GM10847 (cell line): ENCODE measurements around the gene KAT14.

Experiments
- POLR2A ChIP-seq: IDR thresholded peaks from 2 replicates; pipeline ENCODE4 v1.6.1; 2011; ENCODE audit not compliant: insufficient read length; ENCODE audit errors: extremely low read depth

The KAT14 gene, protein sequence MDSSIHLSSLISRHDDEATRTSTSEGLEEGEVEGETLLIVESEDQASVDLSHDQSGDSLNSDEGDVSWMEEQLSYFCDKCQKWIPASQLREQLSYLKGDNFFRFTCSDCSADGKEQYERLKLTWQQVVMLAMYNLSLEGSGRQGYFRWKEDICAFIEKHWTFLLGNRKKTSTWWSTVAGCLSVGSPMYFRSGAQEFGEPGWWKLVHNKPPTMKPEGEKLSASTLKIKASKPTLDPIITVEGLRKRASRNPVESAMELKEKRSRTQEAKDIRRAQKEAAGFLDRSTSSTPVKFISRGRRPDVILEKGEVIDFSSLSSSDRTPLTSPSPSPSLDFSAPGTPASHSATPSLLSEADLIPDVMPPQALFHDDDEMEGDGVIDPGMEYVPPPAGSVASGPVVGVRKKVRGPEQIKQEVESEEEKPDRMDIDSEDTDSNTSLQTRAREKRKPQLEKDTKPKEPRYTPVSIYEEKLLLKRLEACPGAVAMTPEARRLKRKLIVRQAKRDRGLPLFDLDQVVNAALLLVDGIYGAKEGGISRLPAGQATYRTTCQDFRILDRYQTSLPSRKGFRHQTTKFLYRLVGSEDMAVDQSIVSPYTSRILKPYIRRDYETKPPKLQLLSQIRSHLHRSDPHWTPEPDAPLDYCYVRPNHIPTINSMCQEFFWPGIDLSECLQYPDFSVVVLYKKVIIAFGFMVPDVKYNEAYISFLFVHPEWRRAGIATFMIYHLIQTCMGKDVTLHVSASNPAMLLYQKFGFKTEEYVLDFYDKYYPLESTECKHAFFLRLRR

DNA sequence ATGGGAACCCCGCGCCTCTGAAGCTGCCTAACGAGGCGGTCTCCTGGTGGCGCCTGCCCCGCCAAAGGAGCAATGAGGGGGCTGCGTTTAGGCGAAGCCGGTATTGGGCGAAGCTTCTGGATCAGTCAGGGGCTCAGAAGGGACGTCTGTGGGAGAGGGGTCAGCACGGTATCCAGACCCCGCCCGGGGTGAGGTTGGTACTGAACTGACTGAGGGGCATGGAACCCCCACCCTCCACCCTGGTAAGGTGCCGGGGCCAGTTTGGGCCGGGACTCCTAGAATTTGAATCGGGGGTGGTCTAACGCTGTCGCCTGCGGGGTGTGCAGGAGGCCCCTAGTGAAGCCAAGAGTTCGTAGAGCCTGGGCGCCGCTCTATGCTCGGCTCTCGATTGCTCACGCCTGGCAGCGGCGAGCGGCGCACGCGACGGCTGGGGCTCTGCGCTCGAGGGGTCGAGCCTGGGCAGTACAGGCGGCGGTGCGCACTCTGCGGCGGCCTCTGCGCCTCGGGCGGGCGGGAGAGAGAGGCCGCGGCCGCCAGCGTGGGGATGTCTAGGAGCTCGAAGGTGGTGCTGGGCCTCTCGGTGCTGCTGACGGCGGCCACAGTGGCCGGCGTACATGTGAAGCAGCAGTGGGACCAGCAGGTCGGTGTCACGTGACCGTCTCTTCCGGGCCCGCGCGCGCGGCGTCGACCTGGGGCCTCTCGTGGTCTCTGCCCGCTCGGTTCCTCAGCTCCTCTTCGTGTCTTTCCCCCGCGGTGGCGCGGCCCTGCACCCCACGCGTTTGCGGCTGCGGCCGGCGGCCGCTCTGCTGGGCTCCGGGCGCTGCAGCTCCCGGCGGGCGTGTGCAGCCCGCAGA is at the start of gene KAT14, which contains the start of gene PET117:
KAT14 (plus strand) TSS at position 452 of the 854 bp plus-strand sequence. CDS start 4,798 bp downstream, outside the sequence.
PET117 (plus strand) TSS at position 452 of the 854 bp plus-strand sequence; CDS start at position 545, 93 bp downstream.
- peak; percentile 79 for TF ChIP-seq POLR2A

DNA sequence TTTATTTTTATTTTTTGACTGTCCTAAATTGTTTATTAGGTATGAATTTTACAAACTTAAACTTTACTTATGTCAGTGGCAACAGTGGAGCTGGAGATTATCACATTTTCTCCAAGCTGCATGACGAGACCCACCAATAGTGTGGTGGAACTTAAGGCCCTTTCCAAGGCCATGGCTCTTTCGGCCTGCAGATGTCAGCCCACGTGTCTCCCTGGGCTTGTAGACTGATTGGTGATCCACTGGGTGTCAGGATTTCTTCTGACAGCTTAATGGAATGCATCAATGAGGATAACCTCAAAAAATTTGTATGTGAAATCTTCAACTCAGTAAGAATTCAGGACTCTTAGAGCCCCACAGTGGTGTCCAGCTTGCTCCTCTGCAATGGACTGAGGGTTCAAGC is 47.6 kb upstream of the KAT14 start:
- no peak for TF ChIP-seq POLR2A

DNA sequence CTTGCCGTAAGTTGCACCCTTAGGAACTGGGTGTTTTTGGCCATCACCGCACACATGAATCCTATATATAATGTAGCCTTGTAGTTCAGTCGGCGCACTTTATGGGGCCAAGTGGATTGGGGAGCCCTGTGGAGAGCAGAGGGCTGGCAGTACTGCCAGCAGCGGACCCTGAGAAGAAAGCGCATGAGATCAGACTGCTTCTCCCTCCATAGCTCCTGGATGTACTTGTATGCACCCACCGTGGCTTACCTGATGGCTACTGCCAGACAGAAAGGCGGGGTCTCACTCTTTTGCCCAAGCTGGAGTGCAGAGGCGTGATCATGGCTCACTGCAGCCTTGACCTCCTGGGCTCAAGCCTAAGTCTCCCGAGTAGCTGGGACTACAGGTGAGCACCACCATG is 47.2 kb upstream of the KAT14 start:
- no peak for TF ChIP-seq POLR2A

DNA sequence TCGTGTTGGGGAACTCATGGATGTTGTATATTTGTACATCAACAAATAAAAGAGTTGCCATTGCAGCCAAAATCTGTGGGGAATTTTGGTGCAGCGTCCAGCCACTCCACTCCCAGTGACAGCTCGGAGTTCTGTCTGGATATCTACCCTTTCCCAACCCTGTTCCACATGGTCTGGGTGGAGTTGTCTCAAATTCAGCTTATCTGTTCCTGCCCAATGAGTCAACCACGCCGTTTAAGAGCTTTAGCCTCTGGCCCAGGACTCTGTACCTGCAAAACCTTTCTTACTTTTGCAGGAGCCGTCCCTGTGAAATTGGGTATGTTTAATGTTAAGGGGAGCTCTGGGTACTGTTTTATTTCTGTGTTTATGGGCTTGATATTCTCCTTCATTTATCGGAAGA is 46.0 kb upstream of the KAT14 start:
- no peak for TF ChIP-seq POLR2A

DNA sequence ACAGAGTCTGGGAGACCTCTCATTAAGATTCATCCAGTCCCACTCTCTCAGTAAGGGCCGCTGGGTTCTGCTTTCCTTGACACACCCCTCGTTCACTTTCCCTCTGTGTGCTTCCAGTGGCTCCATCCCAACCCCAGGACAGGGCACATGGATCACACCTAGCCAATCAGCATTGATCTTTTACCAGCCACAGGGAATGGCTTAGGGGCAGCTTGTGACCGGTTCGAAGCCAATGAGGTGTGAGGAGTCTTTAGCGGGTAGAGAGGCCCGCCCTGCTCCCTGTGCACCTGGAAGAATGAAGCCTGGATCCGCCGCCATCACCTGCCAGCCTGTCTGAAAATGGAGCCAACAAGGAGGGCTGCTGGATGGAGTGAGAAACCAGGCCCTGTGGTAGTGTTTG is 44.8 kb upstream of the KAT14 start:
- TF ChIP-seq POLR2A: no peak

DNA sequence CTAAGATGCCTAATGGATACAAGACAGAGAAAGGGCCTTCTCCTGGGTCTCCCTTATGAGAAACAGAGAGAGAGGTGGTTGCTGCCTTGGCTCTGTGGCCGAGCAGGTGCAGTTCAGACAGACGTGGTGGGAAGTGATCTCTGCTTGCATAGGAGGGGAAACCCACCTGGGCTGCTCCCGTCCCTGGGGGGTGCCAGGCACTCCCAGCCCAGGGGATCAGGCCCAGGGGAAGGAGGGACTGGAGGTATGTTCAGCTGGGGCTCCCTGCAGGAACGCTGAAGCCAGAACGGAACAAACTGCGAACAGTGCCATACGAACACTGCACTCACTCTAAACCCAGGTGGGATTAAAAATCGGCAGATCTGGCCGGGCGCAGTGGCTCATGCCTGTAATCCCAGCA is 44.3 kb upstream of the KAT14 start:
- no peak for TF ChIP-seq POLR2A

DNA sequence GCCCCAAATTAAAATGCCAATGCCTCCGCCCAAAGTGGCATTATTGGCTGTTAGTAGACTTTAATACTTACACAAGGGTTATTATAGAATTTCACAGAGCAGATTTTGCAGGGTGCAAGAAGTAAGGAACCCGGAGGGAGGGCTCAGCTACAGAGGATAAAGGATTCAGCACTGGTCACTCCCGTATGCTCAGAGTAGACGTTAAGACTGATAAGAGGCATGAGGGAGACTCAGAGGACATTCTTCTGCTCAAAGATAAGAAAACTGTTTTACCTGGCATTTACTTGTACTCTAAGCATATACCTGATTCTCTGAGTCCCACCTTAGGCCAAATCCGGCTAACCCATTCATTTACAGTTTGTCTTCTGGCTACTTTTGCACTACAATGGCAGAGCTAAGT is 43.5 kb upstream of the KAT14 start:
- no peak for TF ChIP-seq POLR2A

DNA sequence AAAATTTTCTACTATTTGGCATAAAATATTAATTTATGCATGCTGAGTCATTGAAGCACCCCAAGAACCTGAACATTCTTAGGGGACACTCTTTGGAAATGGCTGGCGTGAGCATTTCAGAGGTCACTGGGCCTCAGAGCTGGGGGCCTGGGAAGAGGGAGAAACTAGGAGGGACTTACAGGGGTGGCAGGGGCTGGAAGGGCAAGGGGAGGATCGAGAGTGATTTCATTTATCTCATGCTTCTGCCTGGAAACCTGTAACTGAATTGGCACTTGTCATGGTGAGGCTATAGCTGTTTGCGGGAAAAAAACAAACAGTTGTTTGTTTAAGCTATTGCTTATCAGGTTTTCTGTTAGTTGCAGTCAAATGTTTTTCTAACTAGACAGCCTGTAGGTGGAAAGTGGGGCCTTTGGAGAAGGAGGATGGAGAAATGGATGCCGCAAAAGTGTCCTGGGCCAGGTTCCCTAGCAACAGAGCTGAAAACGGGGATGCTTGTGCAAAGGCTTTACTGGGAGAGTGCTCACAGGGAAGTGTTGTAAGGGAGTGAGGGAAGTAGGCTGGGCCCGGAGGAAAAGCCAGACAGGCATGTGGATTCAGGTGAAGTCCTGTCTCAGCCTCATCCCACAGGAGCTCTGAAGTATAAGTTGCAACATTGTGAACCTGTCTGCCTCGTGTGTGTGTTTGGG is 36.4 kb upstream of the KAT14 start:
- no peak for TF ChIP-seq POLR2A

DNA sequence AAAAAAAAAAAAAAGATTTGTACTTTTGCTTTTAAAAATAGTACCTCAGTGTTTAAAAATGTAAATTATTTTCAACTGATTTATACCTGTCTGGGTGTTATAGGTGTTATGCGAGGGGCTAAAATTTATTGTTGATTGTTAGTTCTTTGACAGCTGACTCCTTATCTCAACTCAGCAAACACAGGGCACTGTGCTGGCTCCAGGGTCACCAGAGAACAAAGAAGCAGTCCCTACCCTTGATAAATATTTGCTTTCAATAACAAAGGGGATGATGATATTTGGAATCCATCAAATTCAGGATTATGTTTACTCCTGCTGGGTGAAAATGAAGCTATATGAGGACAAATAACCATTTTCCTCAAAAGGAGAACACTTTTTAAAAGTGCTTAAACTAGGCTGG is 34.2 kb upstream of the KAT14 start:
- TF ChIP-seq POLR2A: no peak

DNA sequence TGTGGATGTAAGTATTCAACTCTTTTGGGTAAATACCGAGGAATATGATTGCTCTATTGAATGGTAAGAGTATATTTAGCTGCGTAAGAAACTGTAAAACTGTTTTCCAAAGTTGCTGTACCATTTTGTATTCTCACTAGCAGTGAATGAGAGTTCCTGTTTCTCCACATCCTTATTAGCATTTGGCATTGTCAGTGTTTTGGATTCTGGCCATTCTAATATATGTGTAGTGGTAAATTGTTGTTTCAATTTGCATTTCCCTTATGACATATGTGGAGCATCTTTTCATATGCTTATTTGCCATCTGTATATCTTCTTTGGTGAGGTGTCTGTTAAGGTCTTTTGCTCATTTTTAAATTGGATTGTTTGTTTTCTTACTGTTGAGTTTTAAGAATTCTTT is 29.3 kb upstream of the KAT14 start:
- no peak for TF ChIP-seq POLR2A

DNA sequence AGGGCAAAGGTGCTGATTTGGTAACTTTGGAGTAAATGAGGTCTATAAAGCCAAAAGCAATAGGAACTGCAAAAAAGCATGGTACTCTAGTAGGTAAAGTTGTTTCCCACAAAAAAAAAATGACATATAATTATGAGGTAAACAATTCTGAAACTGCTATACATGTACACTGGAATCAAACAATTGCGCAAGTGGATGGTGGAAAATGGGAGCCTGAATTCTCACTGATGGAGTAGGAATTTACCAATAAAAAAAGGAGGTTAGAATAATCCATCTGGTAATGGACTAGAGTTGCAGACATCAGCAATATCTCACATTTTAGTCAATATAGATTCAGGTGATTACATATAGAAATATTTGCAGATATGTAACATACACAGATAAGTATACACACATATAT is 5.0 kb upstream of the KAT14 start:
- TF ChIP-seq POLR2A: no peak

DNA sequence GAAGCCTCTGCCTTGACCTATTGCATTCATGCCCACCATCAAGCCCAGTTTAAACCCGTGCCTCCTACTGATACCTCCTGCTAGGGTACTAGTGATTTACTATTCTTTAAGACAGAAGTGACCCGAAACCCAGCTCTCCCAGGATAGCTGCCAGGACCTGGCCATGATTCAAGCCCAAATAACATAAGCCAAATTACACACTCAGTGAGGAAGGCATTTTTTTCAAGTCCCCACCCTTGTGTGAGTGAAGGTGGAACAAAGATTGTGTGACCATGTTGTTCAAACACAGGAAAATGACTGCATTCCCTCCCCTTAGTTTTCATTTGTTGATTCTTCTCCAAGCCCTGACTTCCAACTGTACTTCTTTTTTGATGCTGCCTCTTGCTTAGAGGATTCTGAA is 3.7 kb upstream of the KAT14 start:
- no peak for TF ChIP-seq POLR2A

DNA sequence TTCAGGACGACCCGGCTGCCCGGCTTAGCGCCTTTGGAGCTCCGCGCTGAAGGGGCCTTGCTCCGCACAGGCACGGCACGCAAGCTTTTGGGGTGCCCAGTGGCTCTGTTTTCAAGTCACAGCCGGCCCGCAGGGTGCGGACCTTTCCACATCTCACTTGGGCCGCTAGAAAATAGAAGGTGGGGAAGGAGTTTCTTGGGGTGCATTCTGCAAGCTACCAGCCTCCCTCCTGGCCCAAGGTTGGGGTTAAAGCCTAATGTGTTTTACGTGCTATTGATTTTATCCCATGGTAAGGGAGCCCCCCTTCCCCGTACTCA is 561 bp downstream of the KAT14 start:
- no peak for TF ChIP-seq POLR2A

DNA sequence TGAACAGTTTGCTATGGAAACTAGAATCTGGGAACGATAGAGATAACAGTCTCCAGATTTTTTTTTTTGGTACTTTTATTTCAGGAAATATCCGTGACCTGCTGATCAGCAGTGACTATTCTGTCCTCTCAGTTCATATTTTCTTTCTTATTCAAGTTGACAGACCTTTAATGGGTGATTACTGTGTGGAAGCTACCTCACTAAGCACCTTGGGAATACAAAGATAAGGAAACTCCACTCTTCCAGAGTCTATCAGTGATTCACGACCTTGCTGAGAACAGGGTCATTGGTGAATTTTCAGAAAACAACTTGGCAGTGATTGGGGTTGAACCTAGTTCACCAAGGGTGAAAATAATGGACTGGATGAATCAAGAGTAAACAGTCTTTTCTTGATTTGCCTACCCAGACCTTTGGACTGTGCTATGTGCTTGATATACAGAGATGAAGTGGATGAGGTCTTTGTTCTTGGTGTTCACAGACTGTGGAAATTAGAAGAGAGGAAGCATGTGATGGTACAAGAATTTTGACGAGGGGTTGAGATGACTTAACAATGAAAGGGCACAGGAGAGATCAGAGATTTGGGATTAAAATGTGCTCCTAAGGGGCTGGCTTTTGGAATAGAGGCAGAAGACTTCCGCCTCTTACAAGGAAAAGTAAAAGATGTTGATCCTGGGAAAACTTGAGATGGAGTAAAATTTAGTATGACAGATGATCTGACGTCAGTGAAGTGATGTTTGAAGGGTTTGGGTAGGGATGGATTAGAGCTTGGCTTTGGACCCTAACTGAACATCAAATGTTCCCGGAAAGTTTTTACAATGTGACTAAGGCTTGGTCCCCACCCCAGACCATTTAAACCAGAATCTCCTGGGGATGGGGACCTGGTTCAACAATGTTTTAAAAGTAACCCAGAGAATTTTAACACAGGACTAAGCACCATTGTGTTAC is 1.2 kb downstream of the KAT14 start:
- no peak for TF ChIP-seq POLR2A
